ENCODE data around the gene CEP112.
A peak's percentile ranks its signal among the peaks of the same experiment; 100 is the strongest.

The CEP112 gene

DNA sequence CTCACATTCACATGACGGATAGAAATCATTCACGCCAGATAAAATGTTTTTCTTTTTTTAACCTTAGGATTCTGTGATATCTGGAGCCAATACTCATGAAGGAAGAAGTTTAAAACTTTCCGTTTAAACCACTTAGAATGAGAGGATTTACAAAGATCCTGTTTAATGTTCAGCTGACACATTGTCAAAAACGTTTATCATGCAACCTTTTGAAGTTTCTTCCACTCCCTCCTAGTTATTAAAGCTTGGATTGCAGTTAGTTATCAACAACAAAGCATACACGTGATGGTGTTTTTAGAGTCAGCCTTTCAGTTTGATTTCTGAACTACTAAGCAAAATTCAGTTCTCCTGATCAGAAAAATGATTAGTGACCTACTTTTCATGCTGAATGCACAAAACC lies 487.2 kb downstream of the CEP112 start:
- ChIA-PET POLR2A (no interaction called here), CTCF (no interaction called here)
- TF ChIP-seq FOXK2 (IDR thresholded peaks at IDR 0.05) (no peak), TARDBP (IDR thresholded peaks at IDR 0.05) (no peak), HDGF (IDR thresholded peaks at IDR 0.05; ENCODE audit: borderline replicate concordance) (no peak), ELF4 (IDR thresholded peaks at IDR 0.05) (no peak), SUZ12 (IDR thresholded peaks at IDR 0.05) (no peak), SP1 (IDR thresholded peaks at IDR 0.05) (no peak), LEF1 (IDR thresholded peaks at IDR 0.05; ENCODE audit: borderline replicate concordance) (no peak), BHLHE40 (IDR thresholded peaks at IDR 0.05; ENCODE audit: borderline replicate concordance) (no peak), ARNT (IDR thresholded peaks at IDR 0.05) (no peak), PKNOX1 (IDR thresholded peaks at IDR 0.05) (no peak), L3MBTL2 (conservative IDR thresholded peaks at IDR 0.05) (no peak)
- DNase-seq (ENCODE audit: extremely low spot score): no peak

DNA sequence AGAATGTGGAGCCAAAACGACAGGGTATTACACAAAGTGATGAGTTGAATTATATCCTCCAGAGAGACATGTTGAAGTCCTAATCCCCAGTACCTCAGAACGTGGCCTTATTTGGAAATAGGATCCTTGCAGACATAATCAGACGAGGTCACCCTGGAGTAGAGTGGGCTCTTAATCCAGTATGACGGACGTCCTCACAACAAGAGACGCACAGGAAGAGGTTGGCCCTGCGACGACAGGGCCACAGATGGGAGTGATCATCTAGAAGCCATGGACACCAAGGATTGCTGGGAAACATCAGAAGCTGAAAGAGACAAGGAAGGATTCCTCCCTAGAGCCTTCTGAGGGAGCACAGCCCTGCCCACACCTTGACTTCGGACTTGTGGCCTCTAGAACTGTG lies 488.0 kb downstream of the CEP112 start:
- ChIA-PET CTCF (no interaction called here), POLR2A (no interaction called here)
- TF ChIP-seq BHLHE40 (IDR thresholded peaks at IDR 0.05; ENCODE audit: borderline replicate concordance) (no peak), LEF1 (IDR thresholded peaks at IDR 0.05; ENCODE audit: borderline replicate concordance) (no peak), SP1 (IDR thresholded peaks at IDR 0.05) (no peak), FOXA1 (IDR thresholded peaks at IDR 0.05) (no peak), L3MBTL2 (conservative IDR thresholded peaks at IDR 0.05) (no peak), ZNF384 (IDR thresholded peaks at IDR 0.05) (no peak), CTBP1 (IDR thresholded peaks at IDR 0.05; ENCODE audit: borderline replicate concordance) (no peak), FOXM1 (IDR thresholded peaks at IDR 0.05; ENCODE audit: borderline replicate concordance) (no peak), TARDBP (IDR thresholded peaks at IDR 0.05) (no peak), NFRKB (IDR thresholded peaks at IDR 0.05) (no peak), ARNT (IDR thresholded peaks at IDR 0.05) (no peak), HDGF (IDR thresholded peaks at IDR 0.05; ENCODE audit: borderline replicate concordance) (no peak), PKNOX1 (IDR thresholded peaks at IDR 0.05) (no peak), ELF4 (IDR thresholded peaks at IDR 0.05) (no peak), SUZ12 (IDR thresholded peaks at IDR 0.05) (no peak)
- DNase-seq (ENCODE audit: extremely low spot score): no peak

DNA sequence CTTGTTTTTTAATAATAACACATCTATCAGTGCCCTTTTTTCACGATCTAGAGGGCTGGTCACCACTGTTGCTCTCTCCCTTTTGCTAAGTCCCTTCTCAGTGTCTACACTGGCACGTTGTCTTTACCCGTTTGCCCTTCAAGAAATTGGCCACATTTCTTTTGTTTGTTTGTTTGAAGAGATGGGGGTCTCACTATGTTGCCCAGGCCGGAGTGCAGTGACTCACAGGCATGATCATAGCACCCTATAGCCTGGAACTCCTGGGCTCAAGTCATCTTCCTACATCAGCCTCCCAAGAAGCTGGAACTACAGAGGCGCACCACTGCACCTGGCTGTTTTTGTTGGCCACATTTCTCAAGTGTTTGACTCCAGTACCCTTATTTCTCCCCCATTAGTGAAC lies 492.5 kb downstream of the CEP112 start:
- no peak for DNase-seq (ENCODE audit: extremely low spot score)
- TF ChIP-seq TARDBP (IDR thresholded peaks at IDR 0.05) (no peak), FOXK2 (IDR thresholded peaks at IDR 0.05) (no peak), ARNT (IDR thresholded peaks at IDR 0.05) (no peak), FOXA1 (IDR thresholded peaks at IDR 0.05) (no peak), CTBP1 (IDR thresholded peaks at IDR 0.05; ENCODE audit: borderline replicate concordance) (no peak), ELF4 (IDR thresholded peaks at IDR 0.05) (no peak), PKNOX1 (IDR thresholded peaks at IDR 0.05) (no peak), HDGF (IDR thresholded peaks at IDR 0.05; ENCODE audit: borderline replicate concordance) (no peak), FOXM1 (IDR thresholded peaks at IDR 0.05; ENCODE audit: borderline replicate concordance) (no peak), LEF1 (IDR thresholded peaks at IDR 0.05; ENCODE audit: borderline replicate concordance) (no peak), SP1 (IDR thresholded peaks at IDR 0.05) (no peak), BHLHE40 (IDR thresholded peaks at IDR 0.05; ENCODE audit: borderline replicate concordance) (no peak), NFRKB (IDR thresholded peaks at IDR 0.05) (no peak), ZNF384 (IDR thresholded peaks at IDR 0.05) (no peak), L3MBTL2 (conservative IDR thresholded peaks at IDR 0.05) (no peak), SUZ12 (IDR thresholded peaks at IDR 0.05) (no peak)
- CTCF ChIA-PET: no interaction called here
- POLR2A ChIA-PET: no interaction called here

DNA sequence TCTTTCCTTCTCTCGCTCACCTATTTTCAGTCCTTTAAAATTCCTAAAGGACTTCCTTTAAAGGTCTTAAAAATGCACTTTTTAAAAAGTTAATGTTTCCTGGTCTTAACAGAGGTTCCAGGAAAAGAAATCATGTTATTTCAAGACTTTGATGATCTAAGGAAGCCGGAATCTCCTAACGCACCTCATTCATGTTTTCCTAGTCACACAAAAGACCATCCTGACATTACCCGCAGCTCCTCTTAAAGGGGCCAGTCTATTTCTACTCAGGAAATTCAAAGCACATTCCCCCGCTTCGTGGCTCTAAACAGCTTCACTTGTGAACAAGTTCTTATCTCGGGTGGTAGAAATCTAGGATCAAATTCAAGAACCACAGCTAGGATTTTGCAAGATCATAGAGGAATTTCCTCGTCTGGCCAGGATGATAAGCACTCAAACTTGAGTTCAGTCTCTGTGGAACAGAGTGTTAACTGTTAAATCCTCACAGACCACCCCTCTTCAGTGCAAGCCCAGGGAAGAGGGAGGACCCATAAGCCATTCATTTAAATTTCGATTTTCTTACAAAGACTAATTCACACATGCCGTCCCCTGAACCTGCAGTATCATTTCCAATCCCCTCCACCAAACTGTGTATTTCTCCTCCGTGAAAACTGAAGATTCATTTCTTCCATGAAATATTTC lies 493.4 kb downstream of the CEP112 start:
- ChIA-PET POLR2A (no interaction called here), CTCF (no interaction called here)
- no peak for DNase-seq (ENCODE audit: extremely low spot score)
- TF ChIP-seq FOXM1 (IDR thresholded peaks at IDR 0.05; ENCODE audit: borderline replicate concordance): no peak
- no peak for TF ChIP-seq BHLHE40 (IDR thresholded peaks at IDR 0.05; ENCODE audit: borderline replicate concordance)
- TF ChIP-seq FOXK2 (IDR thresholded peaks at IDR 0.05): no peak
- TF ChIP-seq L3MBTL2 (conservative IDR thresholded peaks at IDR 0.05): no peak
- TF ChIP-seq SUZ12 (IDR thresholded peaks at IDR 0.05): no peak
- TF ChIP-seq SP1 (IDR thresholded peaks at IDR 0.05): no peak

DNA sequence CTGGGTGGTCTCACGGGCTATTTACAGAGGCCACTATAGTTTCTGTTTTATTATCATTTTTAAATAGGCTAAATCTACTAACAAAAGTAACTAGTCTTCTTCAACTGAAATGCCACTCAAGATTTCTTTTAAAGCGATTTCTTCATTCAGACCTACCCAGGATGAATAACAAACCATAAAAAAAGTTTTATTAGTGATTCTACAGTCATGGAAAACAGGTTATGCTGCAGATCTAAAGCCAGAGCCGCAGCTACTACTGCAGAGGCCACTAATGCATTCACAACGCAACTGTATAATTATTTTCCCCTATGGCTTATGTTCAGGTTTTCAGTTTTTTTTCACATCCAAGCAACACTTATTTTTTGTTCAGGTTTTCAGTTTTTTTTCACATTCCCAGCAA lies 494.3 kb downstream of the CEP112 start:
- CTCF ChIA-PET: no interaction called here
- POLR2A ChIA-PET: no interaction called here
- no peak for DNase-seq (ENCODE audit: extremely low spot score)
- peak; percentile 47; the same call in 1 of the 2 replicates for TF ChIP-seq PKNOX1 (IDR thresholded peaks at IDR 0.05)
- TF ChIP-seq LEF1 (IDR thresholded peaks at IDR 0.05; ENCODE audit: borderline replicate concordance): no peak
- no peak for TF ChIP-seq ELF4 (IDR thresholded peaks at IDR 0.05)

- DNase-seq (ENCODE audit: extremely low spot score): no peak
- ChIA-PET POLR2A (no interaction called here), CTCF (no interaction called here)
- TF ChIP-seq L3MBTL2 (conservative IDR thresholded peaks at IDR 0.05) (no peak), TARDBP (IDR thresholded peaks at IDR 0.05) (no peak), ELF4 (IDR thresholded peaks at IDR 0.05) (no peak), NFRKB (IDR thresholded peaks at IDR 0.05) (no peak), HDGF (IDR thresholded peaks at IDR 0.05; ENCODE audit: borderline replicate concordance) (no peak), ZNF384 (IDR thresholded peaks at IDR 0.05) (no peak), ARNT (IDR thresholded peaks at IDR 0.05) (no peak), PKNOX1 (IDR thresholded peaks at IDR 0.05) (no peak), FOXA1 (IDR thresholded peaks at IDR 0.05) (no peak), CTBP1 (IDR thresholded peaks at IDR 0.05; ENCODE audit: borderline replicate concordance) (no peak), FOXM1 (IDR thresholded peaks at IDR 0.05; ENCODE audit: borderline replicate concordance) (no peak), FOXK2 (IDR thresholded peaks at IDR 0.05) (no peak), SP1 (IDR thresholded peaks at IDR 0.05) (no peak), BHLHE40 (IDR thresholded peaks at IDR 0.05; ENCODE audit: borderline replicate concordance) (no peak), LEF1 (IDR thresholded peaks at IDR 0.05; ENCODE audit: borderline replicate concordance) (no peak), SUZ12 (IDR thresholded peaks at IDR 0.05) (no peak)
Observed at GRCh38 chr17:65696739-65697394, 495.1 kb downstream of the CEP112 start.

All from HEK293T (cell line).